HG03135 (cell line): ENCODE results near the gene OLIG1.

Experiments used
- ATAC-seq: cut with Tn5 transposase; IDR thresholded peaks from one replicate; pipeline ENCODE4 v1.9.1; 2021; ENCODE audit warnings: mild to moderate bottlenecking, moderate library complexity; ENCODE audit not compliant: unreplicated experiment

The OLIG1 gene

GRCh38 chr21:33089395-33090119 is 19.6 kb downstream of the OLIG1 start:
- ATAC-seq, result no peak

DNA sequence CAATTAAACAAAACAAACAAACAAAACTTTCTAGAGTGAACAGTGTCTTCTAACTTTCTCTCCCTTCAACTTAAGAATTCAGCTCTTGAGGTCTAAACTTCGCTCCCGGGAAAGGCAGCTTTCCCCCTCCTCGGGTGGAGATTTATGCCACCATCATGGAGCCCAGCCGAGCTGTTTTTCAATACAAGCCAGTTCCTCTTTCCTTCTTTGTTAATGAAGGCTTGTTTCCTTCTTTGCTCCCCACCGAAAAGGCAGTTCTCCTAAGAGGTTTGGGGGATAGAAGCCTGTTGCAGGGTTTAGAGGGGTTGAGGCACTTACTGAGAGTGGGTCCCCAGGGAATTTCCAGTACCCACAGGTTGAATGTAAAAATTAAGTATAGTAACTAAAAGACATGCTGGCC is 26.5 kb downstream of the OLIG1 start:
- ATAC-seq, result no peak

- no peak for ATAC-seq
These were observed 29.2 kb downstream of the OLIG1 start for GRCh38 chr21:33099131-33099530.

DNA sequence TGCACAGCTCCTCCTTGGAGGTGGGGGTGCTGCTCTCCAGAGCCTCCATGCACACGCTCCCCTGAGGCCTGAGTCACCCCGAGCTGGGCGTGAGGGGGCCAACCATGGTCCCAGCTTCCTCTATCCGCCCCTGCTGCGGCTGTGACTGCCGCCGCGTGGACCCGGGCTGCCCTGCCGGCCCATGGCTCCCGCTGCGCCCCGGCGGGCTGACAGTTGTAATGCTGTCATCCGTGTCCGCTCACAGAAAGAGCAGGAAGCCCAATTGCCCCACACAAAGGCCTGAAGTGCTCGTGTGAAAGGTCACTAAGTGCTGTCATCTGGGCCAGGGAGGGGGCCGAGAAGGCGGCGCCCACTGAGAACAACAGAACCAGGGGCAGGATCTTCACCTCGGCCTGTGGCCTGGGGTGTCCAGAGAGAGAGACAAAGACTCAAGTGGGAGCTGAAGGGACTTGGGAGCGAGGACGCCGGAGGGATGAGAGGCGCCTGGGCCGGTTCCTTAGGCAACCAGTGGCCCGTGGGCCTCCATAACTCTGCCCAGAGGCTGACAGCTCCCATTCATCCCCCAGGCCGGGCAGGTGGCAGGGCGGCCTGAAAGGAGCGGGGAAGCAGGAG is 31.5 kb downstream of the OLIG1 start:
- no peak for ATAC-seq

DNA sequence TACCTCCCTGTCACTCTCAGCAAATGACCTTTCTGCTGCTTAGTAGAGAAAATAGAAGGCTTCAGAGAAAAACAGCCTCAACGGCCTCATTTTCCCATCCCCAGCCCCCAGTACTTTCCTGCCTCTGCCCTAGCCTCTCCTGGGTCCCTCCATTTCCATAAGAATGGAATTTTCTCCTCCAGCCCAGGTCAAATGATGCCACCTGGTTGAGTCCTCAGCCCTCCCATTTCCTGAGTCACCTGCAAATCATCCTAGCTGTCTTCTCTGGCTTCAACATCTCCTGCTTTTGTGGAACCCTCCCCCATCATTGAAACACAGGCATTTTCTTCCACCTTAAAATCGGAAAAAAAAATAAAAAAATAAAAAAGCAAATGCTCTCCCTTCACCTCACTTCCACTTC is 35.1 kb downstream of the OLIG1 start:
- ATAC-seq, result no peak

DNA sequence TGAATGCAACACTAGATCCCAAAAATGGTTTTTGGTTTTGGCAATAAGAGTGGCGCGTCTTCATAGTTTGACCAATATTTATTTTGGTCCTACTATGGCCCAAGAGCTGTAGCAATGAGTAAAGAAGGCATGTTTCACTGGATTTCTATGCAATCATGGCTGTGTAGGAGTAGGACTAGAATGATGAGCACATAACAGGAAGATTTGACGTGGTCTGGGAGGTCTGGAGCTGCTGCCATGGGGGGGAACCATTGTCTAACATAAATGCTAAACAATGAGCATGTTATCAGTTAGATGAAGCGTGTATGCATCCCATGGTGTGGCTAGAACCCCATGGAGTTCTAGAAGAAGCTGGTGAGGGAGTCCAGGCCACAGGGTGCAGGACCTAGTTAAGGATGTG is 38.3 kb downstream of the OLIG1 start:
- ATAC-seq, result no peak

- ATAC-seq, result no peak
These were observed 39.8 kb downstream of the OLIG1 start for GRCh38 chr21:33109574-33110339.

DNA sequence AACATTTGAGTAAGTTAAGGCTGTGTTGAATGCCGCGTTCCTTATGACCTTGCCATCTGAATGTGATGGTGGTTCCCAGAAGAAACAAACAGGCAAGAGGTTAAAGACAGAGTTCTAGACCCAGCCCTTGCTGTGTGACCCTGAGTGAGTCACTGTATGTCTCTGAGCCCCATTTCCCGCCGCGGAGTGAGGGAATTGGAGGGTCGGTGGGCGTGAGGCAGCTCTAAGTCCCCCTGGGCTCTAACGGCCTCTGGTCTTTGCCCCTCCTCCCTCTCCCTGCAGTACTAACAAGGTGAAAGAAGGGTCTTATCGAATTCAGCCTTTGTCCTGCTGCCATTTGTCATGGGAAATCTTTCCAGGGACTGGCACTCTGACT is 40.4 kb downstream of the OLIG1 start:
- ATAC-seq, result no peak

GRCh38 chr21:33111577-33111976 is 41.6 kb downstream of the OLIG1 start:
- no peak for ATAC-seq

DNA sequence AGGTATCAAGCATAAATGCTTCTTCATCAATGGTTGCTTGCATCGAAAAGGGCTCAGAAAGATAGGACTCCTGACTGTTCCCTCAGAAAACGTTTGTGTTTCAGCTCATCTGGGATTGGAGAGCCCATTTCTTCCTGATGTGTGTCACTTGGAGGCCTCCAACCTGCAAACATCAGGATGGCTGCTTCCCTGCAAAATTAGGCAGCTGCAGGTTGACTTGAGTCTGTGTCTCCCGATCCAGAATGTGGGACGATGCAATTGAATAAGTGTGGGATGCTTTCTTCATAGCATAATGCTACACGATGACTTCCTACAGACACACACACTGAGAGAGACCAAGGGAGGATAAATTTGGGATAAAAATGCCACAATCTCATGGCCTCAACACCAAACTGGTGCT is 42.2 kb downstream of the OLIG1 start:
- ATAC-seq, result no peak

DNA sequence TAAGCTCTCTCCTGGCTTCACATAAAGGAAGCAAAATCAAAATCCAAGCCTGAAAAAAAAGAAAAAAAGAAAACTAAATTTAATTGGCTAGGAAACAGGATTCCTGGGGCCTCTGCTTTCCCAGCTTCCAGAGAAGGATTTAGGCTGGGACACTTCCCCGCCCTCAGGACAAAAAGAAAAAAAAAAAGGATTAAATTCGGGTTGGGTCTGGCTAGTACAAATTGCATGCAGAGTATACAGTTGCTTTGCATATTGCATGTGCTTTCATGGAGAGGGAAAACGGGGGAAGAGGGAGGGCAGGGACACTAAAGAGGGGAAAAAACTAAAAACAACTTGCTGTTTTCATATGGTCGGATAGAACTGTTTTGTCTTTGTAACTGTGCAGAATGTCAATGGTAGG is 42.7 kb downstream of the OLIG1 start:
- ATAC-seq, result no peak

DNA sequence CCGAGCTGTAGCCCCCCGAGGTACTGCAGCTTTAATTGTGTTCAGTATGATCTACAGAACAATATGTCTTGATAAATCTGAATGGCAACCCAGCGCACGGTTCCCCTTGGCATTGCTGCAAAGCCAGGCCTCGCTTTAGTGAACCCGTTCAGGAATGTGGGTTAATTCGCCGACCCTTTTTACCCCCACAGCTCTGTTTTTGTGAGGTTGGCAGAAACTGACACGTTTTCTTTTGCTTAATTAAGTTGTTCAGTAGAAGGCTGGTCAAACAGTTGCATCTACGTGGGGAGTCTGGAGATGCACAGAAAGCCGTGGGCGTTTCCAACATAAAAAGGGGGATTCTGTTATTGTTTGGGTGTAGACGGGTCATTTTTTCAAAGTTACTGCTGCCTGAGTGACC is 43.2 kb downstream of the OLIG1 start:
- no peak for ATAC-seq

DNA sequence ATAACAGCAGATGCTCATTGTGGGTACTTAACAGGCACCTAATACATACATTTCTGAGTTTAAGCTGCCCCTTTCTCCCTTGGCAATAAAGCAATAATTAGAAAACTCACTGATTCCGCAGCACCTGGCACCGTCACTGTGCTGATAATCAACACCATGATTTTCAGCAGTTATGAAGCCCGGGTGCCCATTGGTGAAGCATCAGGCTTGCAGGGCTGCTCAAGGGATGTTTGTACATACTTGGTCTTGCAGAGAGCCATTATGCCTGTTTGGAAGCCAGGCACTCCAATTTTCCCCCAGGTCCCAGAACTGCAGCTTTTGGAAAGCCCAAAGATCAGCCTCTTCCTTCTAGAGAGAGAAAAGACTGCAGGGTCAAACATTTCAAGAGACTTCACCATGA is 44.3 kb downstream of the OLIG1 start:
- no peak for ATAC-seq

DNA sequence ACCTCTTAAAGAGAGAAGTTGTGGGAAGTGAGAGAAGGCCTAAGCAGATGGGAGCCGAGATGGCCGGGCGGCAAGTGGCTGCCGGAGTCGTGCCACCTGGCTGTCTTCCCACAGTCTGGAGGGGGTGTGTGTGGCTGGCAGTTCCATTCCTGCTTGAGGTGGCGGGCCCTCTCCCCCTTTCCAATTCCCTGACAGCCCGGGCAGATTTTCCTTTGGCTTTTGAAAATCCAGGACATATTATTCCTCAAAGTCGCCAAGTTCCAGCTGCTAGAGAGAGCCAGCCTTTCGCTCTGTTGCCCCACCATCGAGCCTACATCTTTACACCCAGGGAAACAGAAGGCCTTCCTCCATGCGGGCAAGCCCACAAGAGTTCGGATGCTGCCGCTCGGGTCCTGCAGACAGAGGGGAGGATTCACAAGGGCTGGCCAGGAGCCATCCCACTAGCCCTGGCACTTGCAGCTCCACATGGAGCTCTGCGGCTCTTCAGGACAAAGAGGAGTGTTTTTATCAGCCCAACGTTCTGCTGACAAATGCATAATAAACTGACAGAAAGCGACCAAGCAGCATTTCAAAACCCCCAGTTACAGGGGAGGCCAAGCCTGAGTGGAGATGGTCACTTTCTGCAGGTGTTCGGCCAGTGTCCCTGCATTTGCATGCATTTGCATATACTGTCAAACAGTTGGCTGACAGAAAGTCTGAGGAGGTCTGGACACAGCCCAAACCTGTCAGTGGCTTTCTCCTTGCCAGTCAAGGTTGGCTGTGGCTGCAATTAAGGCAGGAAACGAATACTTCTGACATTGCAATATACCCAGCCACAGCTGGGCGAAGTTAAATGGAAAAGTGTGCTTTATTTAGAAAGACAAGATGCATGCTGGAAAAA is 45.9 kb downstream of the OLIG1 start:
- ATAC-seq, result no peak

DNA sequence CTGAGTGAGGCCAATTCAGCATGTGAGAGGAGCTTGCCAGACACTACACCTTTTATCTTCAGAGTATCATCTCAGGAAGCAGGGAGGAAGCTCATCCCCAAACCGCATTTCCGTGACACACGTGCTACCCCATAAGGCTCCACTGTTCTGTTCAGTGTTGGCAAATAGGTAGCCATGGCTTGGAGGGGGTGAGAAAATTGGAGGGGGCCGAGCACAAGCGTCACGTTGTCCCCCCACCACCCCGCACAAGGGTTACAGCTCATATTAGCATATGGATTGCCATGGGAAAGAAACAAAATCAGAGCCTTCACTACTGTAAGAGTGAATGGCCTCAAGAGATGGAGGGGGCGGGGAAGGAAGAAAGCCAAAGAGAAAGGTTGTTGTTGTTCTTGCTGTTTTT is 46.7 kb downstream of the OLIG1 start:
- no peak for ATAC-seq

DNA sequence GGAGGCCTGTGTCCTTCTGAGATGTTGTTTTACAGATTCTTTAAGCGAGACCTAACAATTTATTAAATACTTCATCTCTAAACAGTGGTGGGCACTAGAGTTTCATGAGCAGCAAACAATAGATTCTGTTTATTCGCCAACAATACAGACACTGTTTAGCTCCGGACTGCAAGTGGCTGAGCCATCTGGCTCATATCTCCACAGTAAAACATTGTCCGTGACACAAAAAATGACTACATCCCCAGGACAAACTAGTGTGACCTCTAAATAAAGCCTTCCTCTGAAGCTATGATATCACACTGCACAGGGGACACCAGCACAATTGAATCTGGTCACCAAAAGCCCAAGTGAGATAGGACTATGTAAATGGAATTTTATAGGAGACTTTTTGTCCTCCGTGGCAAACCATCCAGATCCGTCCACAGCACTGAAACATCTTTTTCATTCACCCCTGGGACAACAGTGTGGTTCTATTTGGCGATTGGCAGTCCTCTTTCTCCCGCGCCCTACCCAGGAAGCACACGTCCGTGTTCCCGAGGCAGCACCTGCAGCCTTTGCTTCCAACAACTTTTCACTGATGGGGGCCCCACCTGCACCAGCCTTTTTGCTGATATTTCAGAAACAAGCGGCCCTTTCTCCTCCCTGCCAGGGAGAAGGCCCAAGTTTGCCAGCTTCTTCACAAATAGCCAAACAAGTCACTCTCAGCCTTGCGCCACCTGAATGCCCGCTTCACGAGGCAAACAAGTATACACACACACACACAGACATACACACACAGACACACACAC is 47.4 kb downstream of the OLIG1 start:
- no peak for ATAC-seq
